ENCODE data around the gene SOX13. TPM values are rescaled to one million over a fixed set of nuclear protein-coding genes. Genes with fewer than 3 reads are reported as not detected.
A peak's percentile ranks its signal among the peaks of the same experiment; 100 is the strongest.

SOX13 gene
- total RNA-seq, 1 experiment from 2014 or later, result 35.6 TPM

GRCh38 chr1:204094313-204094729 lies 21.4 kb downstream of the SOX13 start:
- no peaks in the 10 kb centered on the region for H3K36me3 ChIP-seq (ENCODE audit: control insufficient read depth in 1 of 2, insufficient read depth in 2 of 2, low read length in 2 of 2)
- H3K79me2 ChIP-seq (ENCODE audit: insufficient read depth, low read length), result peaks cover 37% of the 10 kb centered on the region; the same call in 1 of the 2 replicates
- no peaks in the 10 kb centered on the region for H3K27me3 ChIP-seq (ENCODE audit: insufficient read depth, low read length)
- intact Hi-C loops (cut with micrococcal nuclease), result no loop called here
- H3K4me2 ChIP-seq (ENCODE audit: low read length), result no peak overlapping the region
- H3K4me3 ChIP-seq (replicated peaks in 1 of 2; ENCODE audit: low read depth in 1 of 2, low read length in 2 of 2), result no peak overlapping the region
- ChIA-PET POLR2A (no interaction called here), CTCF (no interaction called here), RAD21 (ENCODE audit: low non-redundant PET in 1 of 2, low total read pairs in 2 of 2, uncharacterized antibody in 2 of 2, unreplicated experiment in 2 of 2) (interaction anchor here in 1 of 2 experiments (0.8 kb wide), 1 partner anchor 14 kb away, joined by 3 read pairs; no protein-coding TSS in a partner anchor)
- BruUV-seq (replicated peaks), result no TSS peak
- no peak overlapping the region for H3K27ac ChIP-seq (ENCODE audit: low read depth, low read length)
- TF ChIP-seq SP1 (IDR thresholded peaks at IDR 0.05; ENCODE audit: low read depth) (no peak), POLR2AphosphoS5 (IDR thresholded peaks at IDR 0.05; ENCODE audit: low read depth, low read length) (no peak), ZNF274 (IDR thresholded peaks at IDR 0.05; ENCODE audit: low read depth, low read length) (no peak)
- no peak for DNase-seq (ENCODE audit: low read depth, low spot score)
- ATAC-seq, result no peak
- H4K20me1 ChIP-seq (ENCODE audit: insufficient read depth), result no peaks in the 10 kb centered on the region
- no peak overlapping the region for H2AFZ ChIP-seq (ENCODE audit: low read depth, low read length, poor library complexity, severe bottlenecking)
- H3K9me2 ChIP-seq (ENCODE audit: insufficient read depth), result no peaks in the 10 kb centered on the region
- H3K9me3 ChIP-seq (ENCODE audit: control insufficient read depth in 1 of 2, insufficient read depth in 1 of 2, low read depth in 1 of 2, low read length in 2 of 2), result no peaks in the 10 kb centered on the region
- H3K4me1 ChIP-seq (ENCODE audit: control insufficient read depth in 1 of 2, insufficient read depth in 2 of 2, low read length in 2 of 2), result peaks cover 32 to 58% of the 10 kb centered on the region in 2 experiments
- H3K9ac ChIP-seq (ENCODE audit: low read length), result no peak overlapping the region

GRCh38 chr1:204094856-204095634 lies 22.1 kb downstream of the SOX13 start:
- Histone ChIP-seq H3K4me2 (ENCODE audit: low read length) (peak overlapping the region; percentile 14; the same call in 1 of the 2 replicates), H3K4me3 (replicated peaks in 1 of 2; ENCODE audit: low read depth in 1 of 2, low read length in 2 of 2) (no peak overlapping the region), H3K27me3 (ENCODE audit: insufficient read depth, low read length) (no peaks in the 10 kb centered on the region), H2AFZ (ENCODE audit: low read depth, low read length, poor library complexity, severe bottlenecking) (no peak overlapping the region), H3K9ac (ENCODE audit: low read length) (no peak overlapping the region), H3K4me1 (ENCODE audit: control insufficient read depth in 1 of 2, insufficient read depth in 2 of 2, low read length in 2 of 2) (peaks cover 32 to 58% of the 10 kb centered on the region in 2 experiments), H4K20me1 (ENCODE audit: insufficient read depth) (no peaks in the 10 kb centered on the region), H3K79me2 (ENCODE audit: insufficient read depth, low read length) (peaks cover 33% of the 10 kb centered on the region; the same call in 1 of the 2 replicates), H3K36me3 (ENCODE audit: control insufficient read depth in 1 of 2, insufficient read depth in 2 of 2, low read length in 2 of 2) (no peaks in the 10 kb centered on the region), H3K9me2 (ENCODE audit: insufficient read depth) (no peaks in the 10 kb centered on the region), H3K27ac (ENCODE audit: low read depth, low read length) (no peak overlapping the region), H3K9me3 (ENCODE audit: control insufficient read depth in 1 of 2, insufficient read depth in 1 of 2, low read depth in 1 of 2, low read length in 2 of 2) (no peaks in the 10 kb centered on the region)
- ChIA-PET CTCF (no interaction called here), RAD21 (ENCODE audit: low non-redundant PET in 1 of 2, low total read pairs in 2 of 2, uncharacterized antibody in 2 of 2, unreplicated experiment in 2 of 2) (no interaction called here), POLR2A (interaction anchor here (0.6 kb wide), 1 partner anchor 14 kb away, joined by 3 read pairs; no protein-coding TSS in a partner anchor)
- DNase-seq (ENCODE audit: low read depth, low spot score), result no peak
- intact Hi-C loops (cut with micrococcal nuclease), result no loop called here
- BruUV-seq (replicated peaks), result no TSS peak
- ATAC-seq, result no peak
- no peak for TF ChIP-seq JUND (IDR thresholded peaks at IDR 0.05)
- TF ChIP-seq EZH2phosphoT487 (IDR thresholded peaks at IDR 0.05; ENCODE audit: borderline replicate concordance), result no peak
- TF ChIP-seq ATF3 (IDR thresholded peaks at IDR 0.05), result no peak
